ENCODE results near the gene RABGEF1.
"Not testable (repeated sequence)": the region's sequence is repeated elsewhere in the genome, so short reads cannot be mapped to it uniquely, and the experiment has no call there.

RABGEF1 gene

DNA sequence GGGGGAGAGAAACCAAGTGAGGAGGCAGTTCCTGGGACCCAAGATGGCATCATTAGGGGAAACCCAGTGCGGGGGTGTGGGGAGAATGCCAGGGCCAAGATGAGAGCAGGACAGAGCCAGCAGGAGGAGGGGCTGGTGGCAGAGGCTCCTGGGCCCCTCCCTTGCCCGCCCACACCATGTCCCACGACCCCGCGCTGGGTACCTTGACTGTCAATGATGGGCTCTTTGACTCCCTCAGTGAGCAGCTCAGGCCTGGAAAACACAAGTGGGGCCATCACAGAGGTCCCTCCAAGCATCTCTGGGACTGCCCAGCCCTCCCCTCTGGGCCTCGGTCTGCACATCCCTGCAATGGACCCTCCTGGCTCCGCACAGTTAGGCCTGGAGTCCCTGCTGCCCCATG, 75.4 kb downstream of the RABGEF1 start:
- no peaks in the 10 kb centered on the region for H3K27me3 ChIP-seq (ENCODE audit: insufficient read depth, low read length)
- no peak overlapping the region for H2AFZ ChIP-seq (ENCODE audit: low read depth, low read length)
- H3K9me3 ChIP-seq (ENCODE audit: low read length), result no peaks in the 10 kb centered on the region
- no peak overlapping the region for H3K4me3 ChIP-seq (ENCODE audit: low read length)
- peaks cover 12% of the 10 kb centered on the region for H3K36me3 ChIP-seq (ENCODE audit: insufficient read depth, low read length)
- H3K4me1 ChIP-seq (ENCODE audit: insufficient read depth, low read length), result no peaks in the 10 kb centered on the region

- H2AFZ ChIP-seq (ENCODE audit: low read depth, low read length), result not testable (repeated sequence)
Observed at GRCh38 chr7:66816658-66817057, 76.1 kb downstream of the RABGEF1 start.

DNA sequence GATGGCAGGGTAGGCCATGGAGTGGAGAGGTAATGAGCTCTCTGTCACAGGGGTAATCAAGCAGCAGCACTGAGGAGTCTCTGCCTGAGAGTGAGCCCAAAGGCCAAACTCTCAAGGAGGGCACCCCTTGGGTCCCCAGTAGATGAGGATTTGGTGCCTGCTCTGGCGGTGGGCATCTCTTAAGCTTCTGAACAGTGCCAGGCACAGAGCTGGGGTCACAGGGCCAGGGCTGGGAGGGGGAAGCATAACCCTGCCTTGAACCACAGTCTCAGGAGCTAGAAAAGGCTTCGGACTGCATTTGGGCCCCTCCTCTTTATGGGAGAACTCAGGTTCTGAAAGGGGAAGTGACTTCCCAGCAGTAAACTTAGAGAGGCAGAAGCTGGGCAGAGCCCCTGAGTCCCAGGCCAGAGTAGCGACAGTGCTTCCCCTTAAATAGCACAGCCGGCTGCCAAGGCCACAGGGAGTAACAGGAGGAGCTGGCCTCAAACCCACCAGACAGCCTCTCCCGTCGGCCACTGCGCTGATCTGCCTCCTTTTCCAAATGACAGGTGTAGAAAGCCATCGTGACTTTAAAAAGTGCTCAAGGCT, 76.8 kb downstream of the RABGEF1 start:
- not testable (repeated sequence) for H3K4me1 ChIP-seq (ENCODE audit: insufficient read depth, low read length); H3K36me3 ChIP-seq (ENCODE audit: insufficient read depth, low read length)

More at GRCh38 chr7:66816658-66817057, 76.1 kb downstream of the RABGEF1 start:
- H3K36me3 ChIP-seq (ENCODE audit: insufficient read depth, low read length); H3K27me3 ChIP-seq (ENCODE audit: insufficient read depth, low read length); H3K4me1 ChIP-seq (ENCODE audit: insufficient read depth, low read length); H3K9me3 ChIP-seq (ENCODE audit: low read length); H3K4me3 ChIP-seq (ENCODE audit: low read length): not testable (repeated sequence)

DNA sequence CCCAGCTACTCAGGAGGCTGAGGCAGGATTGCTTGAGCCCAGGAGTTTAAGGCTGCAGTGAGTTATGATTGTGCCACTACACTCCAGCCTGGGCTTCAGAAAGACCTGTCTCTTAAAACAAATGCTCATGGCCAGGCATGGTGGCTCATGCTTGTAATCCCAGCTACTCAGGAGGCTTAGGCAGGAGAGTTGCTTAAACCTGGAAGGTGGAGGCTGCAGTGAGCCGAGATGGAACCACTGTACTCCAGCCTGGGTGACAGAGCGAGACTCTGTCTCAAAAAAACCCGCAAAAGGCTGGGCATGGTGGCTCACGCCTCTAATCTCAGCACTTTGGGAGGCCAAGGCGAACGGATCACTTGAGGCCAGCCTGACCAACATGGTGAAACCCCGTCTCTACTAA, 77.4 kb downstream of the RABGEF1 start:
- not testable (repeated sequence) for H3K36me3 ChIP-seq (ENCODE audit: insufficient read depth, low read length); H2AFZ ChIP-seq (ENCODE audit: low read depth, low read length); H3K9me3 ChIP-seq (ENCODE audit: low read length); H3K27me3 ChIP-seq (ENCODE audit: insufficient read depth, low read length); H3K4me3 ChIP-seq (ENCODE audit: low read length); H3K4me1 ChIP-seq (ENCODE audit: insufficient read depth, low read length)

More for the DNA sequence above, 76.8 kb downstream of the RABGEF1 start:
- H2AFZ ChIP-seq (ENCODE audit: low read depth, low read length); H3K4me3 ChIP-seq (ENCODE audit: low read length); H3K9me3 ChIP-seq (ENCODE audit: low read length); H3K27me3 ChIP-seq (ENCODE audit: insufficient read depth, low read length): not testable (repeated sequence)

- Histone ChIP-seq H2AFZ (ENCODE audit: low read depth, low read length) (no peak overlapping the region), H3K27me3 (ENCODE audit: insufficient read depth, low read length) (no peaks in the 10 kb centered on the region), H3K4me1 (ENCODE audit: insufficient read depth, low read length) (no peaks in the 10 kb centered on the region), H3K4me3 (ENCODE audit: low read length) (no peak overlapping the region), H3K9me3 (ENCODE audit: low read length) (no peaks in the 10 kb centered on the region), H3K36me3 (ENCODE audit: insufficient read depth, low read length) (no peaks in the 10 kb centered on the region)
Observed at GRCh38 chr7:66824041-66824440, 83.5 kb downstream of the RABGEF1 start.

DNA sequence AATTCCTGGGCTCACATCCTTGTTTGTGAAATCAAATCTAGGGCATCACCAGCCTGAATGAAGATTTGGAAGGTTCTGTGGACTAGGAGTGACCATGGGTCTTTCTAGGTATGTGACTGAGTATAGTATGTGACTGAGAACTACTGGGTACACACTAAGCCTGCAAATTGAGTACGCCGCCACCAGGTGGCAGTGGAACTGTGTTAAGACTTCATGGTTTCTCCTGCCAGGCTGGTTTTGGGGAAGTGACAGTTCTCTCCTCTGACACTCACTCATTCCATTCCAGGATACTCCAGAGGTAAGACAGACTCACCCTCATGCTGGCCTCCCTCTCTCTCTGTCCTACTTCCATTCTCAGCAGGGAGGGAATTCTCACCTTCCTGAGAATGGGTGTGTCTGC, 85.0 kb downstream of the RABGEF1 start:
- not testable (repeated sequence) for H3K4me3 ChIP-seq (ENCODE audit: low read length); H2AFZ ChIP-seq (ENCODE audit: low read depth, low read length); H3K36me3 ChIP-seq (ENCODE audit: insufficient read depth, low read length); H3K9me3 ChIP-seq (ENCODE audit: low read length); H3K4me1 ChIP-seq (ENCODE audit: insufficient read depth, low read length); H3K27me3 ChIP-seq (ENCODE audit: insufficient read depth, low read length)

DNA sequence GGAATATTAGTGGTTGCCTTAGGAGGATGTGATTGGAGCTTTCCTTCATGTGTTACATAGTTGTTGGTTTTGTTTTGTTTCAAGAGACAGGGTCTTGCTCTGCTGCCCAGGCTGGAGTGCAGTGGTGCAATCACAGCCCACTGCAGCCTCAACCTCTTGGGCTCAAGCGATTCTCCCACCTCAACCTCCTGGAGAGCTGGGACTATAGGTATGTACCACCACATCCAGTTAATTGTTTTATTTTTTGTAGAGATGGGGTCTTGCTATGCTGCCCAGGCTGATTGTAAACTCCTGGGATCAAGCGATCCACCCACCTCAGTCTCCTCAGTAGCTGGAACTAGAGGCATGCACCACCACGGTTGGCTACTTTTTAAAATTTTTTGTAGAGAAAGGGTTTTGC, 86.1 kb downstream of the RABGEF1 start:
- Histone ChIP-seq H3K4me1 (ENCODE audit: insufficient read depth, low read length) (no peaks in the 10 kb centered on the region), H2AFZ (ENCODE audit: low read depth, low read length) (no peak overlapping the region), H3K36me3 (ENCODE audit: insufficient read depth, low read length) (no peaks in the 10 kb centered on the region), H3K9me3 (ENCODE audit: low read length) (no peaks in the 10 kb centered on the region), H3K27me3 (ENCODE audit: insufficient read depth, low read length) (no peaks in the 10 kb centered on the region), H3K4me3 (ENCODE audit: low read length) (no peak overlapping the region)

DNA sequence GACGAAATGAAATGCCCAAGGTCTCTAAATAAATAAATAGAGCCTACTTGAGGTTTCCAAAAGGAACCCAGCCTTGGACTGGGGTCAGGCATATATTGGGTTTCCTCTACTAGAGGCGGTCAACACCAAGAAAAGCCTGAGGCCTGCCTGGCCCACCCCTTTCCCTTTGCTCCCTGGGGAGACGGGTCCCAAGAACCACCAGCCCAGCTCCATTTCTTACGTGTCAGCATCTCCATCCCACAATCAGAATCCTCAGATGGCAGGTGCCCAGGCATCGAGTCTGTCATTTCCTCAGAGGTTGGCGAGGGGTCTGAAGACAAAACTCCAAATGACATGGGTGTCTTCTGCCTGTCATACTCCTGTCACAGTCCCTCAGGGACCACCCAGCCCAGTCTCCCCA, 90.4 kb downstream of the RABGEF1 start:
- not testable (repeated sequence) for H3K4me1 ChIP-seq (ENCODE audit: insufficient read depth, low read length); H3K4me3 ChIP-seq (ENCODE audit: low read length); H2AFZ ChIP-seq (ENCODE audit: low read depth, low read length); H3K27me3 ChIP-seq (ENCODE audit: insufficient read depth, low read length); H3K9me3 ChIP-seq (ENCODE audit: low read length); H3K36me3 ChIP-seq (ENCODE audit: insufficient read depth, low read length)

GRCh38 chr7:66832531-66833351, 92.2 kb downstream of the RABGEF1 start:
- Histone ChIP-seq H3K9me3 (ENCODE audit: low read length) (peaks cover 2% of the 10 kb centered on the region), H2AFZ (ENCODE audit: low read depth, low read length) (no peak overlapping the region), H3K4me1 (ENCODE audit: insufficient read depth, low read length) (no peaks in the 10 kb centered on the region), H3K27me3 (ENCODE audit: insufficient read depth, low read length) (no peaks in the 10 kb centered on the region), H3K36me3 (ENCODE audit: insufficient read depth, low read length) (no peaks in the 10 kb centered on the region), H3K4me3 (ENCODE audit: low read length) (no peak overlapping the region)

GRCh38 chr7:66837007-66837406, 96.5 kb downstream of the RABGEF1 start:
- H3K36me3 ChIP-seq (ENCODE audit: insufficient read depth, low read length), result no peaks in the 10 kb centered on the region
- no peak overlapping the region for H2AFZ ChIP-seq (ENCODE audit: low read depth, low read length)
- no peak overlapping the region for H3K4me3 ChIP-seq (ENCODE audit: low read length)
- no peaks in the 10 kb centered on the region for H3K4me1 ChIP-seq (ENCODE audit: insufficient read depth, low read length)
- peaks cover 2% of the 10 kb centered on the region for H3K9me3 ChIP-seq (ENCODE audit: low read length)
- H3K27me3 ChIP-seq (ENCODE audit: insufficient read depth, low read length), result no peaks in the 10 kb centered on the region

- Histone ChIP-seq H2AFZ (ENCODE audit: low read depth, low read length) (no peak overlapping the region), H3K4me1 (ENCODE audit: insufficient read depth, low read length) (no peaks in the 10 kb centered on the region), H3K36me3 (ENCODE audit: insufficient read depth, low read length) (no peaks in the 10 kb centered on the region), H3K4me3 (ENCODE audit: low read length) (no peak overlapping the region), H3K27me3 (ENCODE audit: insufficient read depth, low read length) (no peaks in the 10 kb centered on the region), H3K9me3 (ENCODE audit: low read length) (peaks cover 2% of the 10 kb centered on the region)
Observed at GRCh38 chr7:66837661-66838060, 97.1 kb downstream of the RABGEF1 start.

DNA sequence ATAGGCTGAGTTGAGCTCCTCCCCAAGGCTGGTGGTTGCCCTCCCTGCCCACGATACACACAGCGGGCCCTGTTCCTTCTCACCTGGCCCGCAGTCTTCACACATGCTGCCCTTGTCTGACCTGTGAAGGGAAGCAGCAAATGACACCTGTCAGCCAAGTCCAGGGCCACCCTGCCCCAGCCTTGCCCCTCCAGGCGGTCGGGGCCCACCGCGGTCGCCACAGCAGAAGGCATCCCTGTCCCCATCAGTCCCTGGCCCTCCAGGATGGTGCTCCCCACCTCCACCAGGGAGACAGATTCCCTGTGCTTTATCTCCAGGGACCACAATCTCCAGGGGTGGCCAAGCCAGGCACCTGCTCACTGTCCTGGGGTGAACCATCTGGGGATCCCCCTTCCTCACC, 99.3 kb downstream of the RABGEF1 start:
- Histone ChIP-seq H2AFZ (ENCODE audit: low read depth, low read length) (no peak overlapping the region), H3K4me1 (ENCODE audit: insufficient read depth, low read length) (peaks cover 5% of the 10 kb centered on the region), H3K9me3 (ENCODE audit: low read length) (peaks cover 2% of the 10 kb centered on the region), H3K4me3 (ENCODE audit: low read length) (no peak overlapping the region), H3K27me3 (ENCODE audit: insufficient read depth, low read length) (no peaks in the 10 kb centered on the region), H3K36me3 (ENCODE audit: insufficient read depth, low read length) (no peaks in the 10 kb centered on the region)

DNA sequence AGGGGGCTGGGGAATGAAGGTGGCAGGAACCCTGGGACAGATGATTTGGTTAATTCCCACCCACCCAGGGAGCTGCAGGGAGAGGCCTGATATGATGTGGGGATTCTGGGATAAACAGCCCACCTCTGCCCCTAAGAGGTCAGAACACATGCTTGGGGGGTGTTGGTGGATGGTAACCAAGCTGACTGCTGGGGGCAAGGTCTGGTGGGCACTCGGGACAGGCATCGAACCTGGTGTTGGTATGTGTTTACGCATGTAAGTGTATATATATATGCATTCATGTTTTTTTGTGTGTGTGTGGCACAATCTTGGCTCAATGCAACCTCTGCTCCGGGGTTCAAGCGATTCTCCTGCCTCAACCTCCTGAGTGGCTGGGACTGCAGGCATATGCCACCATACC, 99.8 kb downstream of the RABGEF1 start:
- no peak overlapping the region for H2AFZ ChIP-seq (ENCODE audit: low read depth, low read length)

DNA sequence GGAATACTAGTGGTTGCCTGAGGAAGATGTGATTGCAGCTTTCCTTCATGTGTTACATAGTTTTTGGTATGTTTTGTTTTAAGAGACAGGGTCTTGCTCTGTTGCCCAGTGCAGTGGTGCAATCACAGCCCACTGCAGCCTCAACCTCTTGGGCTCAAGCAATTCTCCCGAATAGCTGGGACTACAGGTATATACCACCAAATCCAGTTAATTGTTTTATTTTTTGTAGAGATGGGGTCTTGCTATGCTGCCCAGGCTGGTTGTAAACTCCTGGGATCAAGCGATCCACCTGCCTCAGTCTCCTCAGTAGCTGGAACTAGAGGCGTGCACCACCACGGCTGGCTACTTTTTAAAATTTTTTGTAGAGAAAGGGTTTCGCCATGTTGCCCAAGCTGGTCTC, 101.4 kb downstream of the RABGEF1 start:
- H3K9me3 ChIP-seq (ENCODE audit: low read length), result no peaks in the 10 kb centered on the region
- H3K4me3 ChIP-seq (ENCODE audit: low read length), result no peak overlapping the region
- no peaks in the 10 kb centered on the region for H3K27me3 ChIP-seq (ENCODE audit: insufficient read depth, low read length)
- H3K4me1 ChIP-seq (ENCODE audit: insufficient read depth, low read length), result peaks cover 14% of the 10 kb centered on the region
- no peaks in the 10 kb centered on the region for H3K36me3 ChIP-seq (ENCODE audit: insufficient read depth, low read length)
- no peak overlapping the region for H2AFZ ChIP-seq (ENCODE audit: low read depth, low read length)

More for the DNA sequence above, 99.8 kb downstream of the RABGEF1 start:
- peaks cover 8% of the 10 kb centered on the region for H3K4me1 ChIP-seq (ENCODE audit: insufficient read depth, low read length)
- H3K36me3 ChIP-seq (ENCODE audit: insufficient read depth, low read length), result no peaks in the 10 kb centered on the region
- H3K9me3 ChIP-seq (ENCODE audit: low read length), result peaks cover 2% of the 10 kb centered on the region
- no peak overlapping the region for H3K4me3 ChIP-seq (ENCODE audit: low read length)
- H3K27me3 ChIP-seq (ENCODE audit: insufficient read depth, low read length), result no peaks in the 10 kb centered on the region
